ENCODE data around the gene SSTR5.

Gene SSTR5

GRCh38 chr16:1099189-1100083, 26.9 kb downstream of the SSTR5 start:
- in situ Hi-C loops (cut with MboI; ENCODE audit: low sequenced_read_pairs) = no loop called here

- in situ Hi-C loops (cut with MboI; ENCODE audit: low sequenced_read_pairs) = no loop called here
Observed at GRCh38 chr16:1100084-1100800, 27.7 kb downstream of the SSTR5 start.

GRCh38 chr16:1101133-1101532, 28.6 kb downstream of the SSTR5 start:
- in situ Hi-C loops (cut with MboI; ENCODE audit: low sequenced_read_pairs) = no loop called here

- in situ Hi-C loops (cut with MboI; ENCODE audit: low sequenced_read_pairs) = no loop called here
Observed at GRCh38 chr16:1101573-1102332, 29.2 kb downstream of the SSTR5 start.

- in situ Hi-C loops (cut with MboI; ENCODE audit: low sequenced_read_pairs) = no loop called here
Observed at GRCh38 chr16:1102333-1102700, 29.8 kb downstream of the SSTR5 start.

GRCh38 chr16:1102921-1103635, 30.5 kb downstream of the SSTR5 start:
- in situ Hi-C loops (cut with MboI; ENCODE audit: low sequenced_read_pairs) = no loop called here

- in situ Hi-C loops (cut with MboI; ENCODE audit: low sequenced_read_pairs) = no loop called here
Observed at GRCh38 chr16:1103636-1103980, 31.1 kb downstream of the SSTR5 start.

GRCh38 chr16:1105888-1106620, 33.5 kb downstream of the SSTR5 start:
- in situ Hi-C loops (cut with MboI; ENCODE audit: low sequenced_read_pairs) = no loop called here

- in situ Hi-C loops (cut with MboI; ENCODE audit: low sequenced_read_pairs) = no loop called here
Observed at GRCh38 chr16:1106659-1107058, 34.1 kb downstream of the SSTR5 start.

GRCh38 chr16:1107141-1107540, 34.6 kb downstream of the SSTR5 start:
- in situ Hi-C loops (cut with MboI; ENCODE audit: low sequenced_read_pairs) = no loop called here

- in situ Hi-C loops (cut with MboI; ENCODE audit: low sequenced_read_pairs) = no loop called here
Observed at GRCh38 chr16:1107731-1108130, 35.2 kb downstream of the SSTR5 start.

GRCh38 chr16:1108299-1109252, 36.0 kb downstream of the SSTR5 start:
- in situ Hi-C loops (cut with MboI; ENCODE audit: low sequenced_read_pairs) = no loop called here

- in situ Hi-C loops (cut with MboI; ENCODE audit: low sequenced_read_pairs) = no loop called here
Observed at GRCh38 chr16:1109648-1110047, 37.1 kb downstream of the SSTR5 start.

GRCh38 chr16:1112506-1113184, 40.1 kb downstream of the SSTR5 start:
- in situ Hi-C loops (cut with MboI; ENCODE audit: low sequenced_read_pairs) = no loop called here

- in situ Hi-C loops (cut with MboI; ENCODE audit: low sequenced_read_pairs) = no loop called here
Observed at GRCh38 chr16:1113489-1113888, 40.9 kb downstream of the SSTR5 start.

GRCh38 chr16:1113889-1114526, 41.5 kb downstream of the SSTR5 start:
- in situ Hi-C loops (cut with MboI; ENCODE audit: low sequenced_read_pairs) = no loop called here

- in situ Hi-C loops (cut with MboI; ENCODE audit: low sequenced_read_pairs) = no loop called here
Observed at GRCh38 chr16:1116693-1117077, 44.1 kb downstream of the SSTR5 start.

Measured in HL-60/S4 (cell line).